HG03097 (cell line): ENCODE measurements around the gene DIDO1.
A peak's percentile ranks its signal among the peaks of the same experiment; 100 is the strongest.

Experiments
- ATAC-seq: cut with Tn5 transposase; IDR thresholded peaks from one replicate; pipeline ENCODE4 v1.9.1; 2021; ENCODE audit not compliant: unreplicated experiment, low FRiP score

DIDO1 gene

GRCh38 chr20:62840244-62841197, 85.8 kb downstream of the DIDO1 start:
- no peak for ATAC-seq

DNA sequence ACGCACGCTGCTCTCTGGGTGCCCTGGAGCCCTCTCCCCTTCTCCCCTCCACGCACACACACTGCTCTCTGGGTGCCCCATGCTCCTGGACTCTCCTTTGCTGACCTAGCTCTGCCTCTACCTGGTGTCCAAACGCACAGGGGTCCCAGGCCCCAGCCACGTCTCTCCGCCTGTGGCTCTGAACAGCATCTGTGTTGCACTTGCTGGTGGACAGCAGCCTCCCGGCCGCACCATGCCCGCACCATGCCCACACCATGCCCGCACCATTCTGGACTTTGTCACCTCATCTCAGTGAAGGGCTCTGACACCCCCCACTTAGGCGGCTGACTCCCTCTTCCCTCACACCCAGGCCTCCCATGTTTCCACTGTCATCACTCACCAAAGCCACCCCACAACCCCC, 86.5 kb downstream of the DIDO1 start:
- no peak for ATAC-seq

GRCh38 chr20:62839261-62839660, 87.0 kb downstream of the DIDO1 start:
- no peak for ATAC-seq

- ATAC-seq: no peak
Observed at GRCh38 chr20:62838128-62838891, 88.0 kb downstream of the DIDO1 start.

GRCh38 chr20:62837790-62838127, 88.5 kb downstream of the DIDO1 start:
- ATAC-seq: no peak

DNA sequence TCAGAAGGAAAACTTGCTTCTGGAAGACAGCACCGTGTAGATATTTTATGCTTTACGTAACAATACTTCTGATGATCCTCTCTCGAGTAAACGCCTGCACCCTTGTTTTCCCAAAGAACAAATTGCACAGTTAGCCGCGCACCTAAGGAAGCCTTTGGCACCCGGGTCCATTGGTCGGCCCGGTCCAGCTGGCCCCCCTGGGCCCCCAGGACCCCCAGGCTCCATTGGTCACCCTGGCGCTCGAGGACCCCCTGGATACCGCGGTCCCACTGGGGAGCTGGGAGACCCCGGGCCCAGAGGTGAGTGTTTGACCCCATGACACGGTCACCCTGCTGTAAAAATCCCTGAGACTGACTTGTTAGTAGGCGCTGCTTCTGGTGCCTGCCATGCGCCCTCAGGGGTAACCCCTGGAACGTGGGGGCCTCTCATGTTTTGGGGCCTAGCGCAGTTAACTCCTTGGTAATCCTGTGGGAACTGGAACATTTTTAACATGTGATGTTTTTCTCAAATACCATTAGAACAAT, 89.3 kb downstream of the DIDO1 start:
- ATAC-seq: no peak

DNA sequence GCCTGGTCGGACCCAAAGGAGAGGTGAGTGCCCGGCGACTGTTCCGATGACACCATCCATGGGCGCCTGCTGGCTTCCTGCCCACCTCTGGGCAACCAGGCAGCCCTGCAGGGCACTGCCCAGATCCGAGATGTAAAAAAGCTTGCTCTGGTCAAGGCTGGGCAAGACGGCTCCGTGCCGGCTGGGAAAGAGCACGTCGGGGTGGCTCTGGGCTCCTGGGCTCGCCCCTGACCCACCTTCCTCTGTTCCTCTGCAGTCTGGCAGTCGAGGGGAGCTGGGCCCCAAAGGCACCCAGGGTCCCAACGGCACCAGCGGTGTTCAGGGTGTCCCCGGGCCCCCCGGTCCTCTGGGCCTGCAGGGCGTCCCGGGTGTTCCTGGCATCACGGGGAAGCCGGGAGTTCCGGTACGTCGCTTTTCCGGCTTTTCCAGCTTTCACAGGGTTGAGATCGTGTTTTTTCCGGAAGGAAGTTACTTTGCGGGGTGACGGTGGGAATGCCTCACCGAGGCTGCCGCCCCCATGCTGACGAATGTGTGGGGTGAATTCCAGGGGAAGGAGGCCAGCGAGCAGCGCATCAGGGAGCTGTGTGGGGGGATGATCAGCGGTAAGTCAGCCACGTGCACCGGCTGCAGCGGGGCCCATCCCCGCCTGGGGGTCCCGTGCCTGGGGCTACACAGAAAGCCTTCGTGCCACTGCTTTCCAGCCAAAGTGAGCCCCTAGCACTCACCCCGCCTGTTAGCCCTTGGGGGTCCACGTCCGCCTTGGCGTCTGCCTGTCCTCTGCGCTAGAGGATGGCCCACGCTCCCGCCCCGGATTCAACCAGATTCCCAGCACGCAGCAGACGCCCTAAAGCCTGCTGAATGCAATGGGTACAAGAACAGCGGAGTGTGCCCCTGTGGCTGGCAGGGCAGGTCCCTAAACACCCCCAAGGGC, 90.1 kb downstream of the DIDO1 start:
- no peak for ATAC-seq

DNA sequence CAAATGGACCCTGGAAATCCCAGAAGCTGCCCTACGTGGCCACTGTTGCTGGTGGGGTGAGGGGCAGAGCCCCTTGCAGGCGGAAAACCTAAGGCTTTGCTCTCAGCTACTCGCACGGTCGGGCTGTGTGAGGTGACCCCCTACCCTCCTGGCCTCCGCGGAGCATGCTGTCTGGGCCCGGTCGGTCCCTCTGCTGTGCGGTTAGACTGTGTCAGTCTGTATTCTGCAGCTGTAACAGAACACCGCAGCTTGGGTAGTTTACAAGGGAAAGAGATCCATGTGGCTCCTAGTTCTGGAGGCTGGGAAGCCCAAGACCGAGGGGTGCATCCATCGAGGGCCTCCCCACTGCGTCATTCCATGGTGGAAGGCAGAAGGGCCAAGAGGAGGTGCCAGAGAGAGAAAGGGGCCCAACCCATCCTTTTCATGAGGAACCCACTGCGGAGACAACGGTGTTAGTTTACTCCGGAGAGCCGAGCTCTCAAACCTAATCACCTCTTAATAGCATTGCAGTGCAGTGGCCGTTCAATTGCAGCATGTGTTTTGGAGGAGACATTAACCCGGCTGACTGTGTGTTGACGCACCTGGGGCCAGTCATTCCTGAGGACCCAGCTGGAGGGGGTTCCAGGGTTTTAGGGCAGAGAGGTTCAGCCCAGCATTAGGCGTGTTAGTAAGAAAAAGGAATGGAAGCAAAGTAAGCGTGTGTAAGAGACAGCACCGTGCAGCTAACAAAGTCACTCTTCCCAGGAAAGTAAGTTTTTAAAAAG, 91.2 kb downstream of the DIDO1 start:
- ATAC-seq: no peak

GRCh38 chr20:62832951-62833391, 93.3 kb downstream of the DIDO1 start:
- no peak for ATAC-seq

- ATAC-seq: peak; percentile 38
Observed at GRCh38 chr20:62832212-62832922, 93.9 kb downstream of the DIDO1 start.

- ATAC-seq: no peak
Observed at GRCh38 chr20:62831854-62832211, 94.5 kb downstream of the DIDO1 start.

GRCh38 chr20:62831361-62831788, 94.9 kb downstream of the DIDO1 start:
- no peak for ATAC-seq

GRCh38 chr20:62830821-62831220, 95.5 kb downstream of the DIDO1 start:
- no peak for ATAC-seq

DNA sequence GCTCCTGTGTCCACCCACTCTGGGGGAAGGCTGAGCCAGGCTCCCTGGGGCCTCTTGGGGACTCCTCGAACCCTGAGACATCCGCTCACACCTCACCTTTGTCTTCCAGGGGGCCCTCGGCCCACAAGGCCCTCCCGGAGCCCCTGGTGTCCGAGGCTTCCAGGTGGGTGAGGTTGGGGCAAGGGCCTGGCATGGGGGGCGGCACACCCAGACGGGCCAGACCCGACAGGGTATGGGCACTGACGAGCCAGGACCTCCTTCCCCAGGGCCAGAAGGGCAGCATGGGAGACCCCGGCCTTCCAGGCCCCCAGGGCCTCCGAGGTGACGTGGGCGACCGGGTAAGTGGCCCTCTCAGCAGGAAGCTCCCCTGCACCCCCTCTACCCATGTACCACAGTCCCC, 96.1 kb downstream of the DIDO1 start:
- ATAC-seq: no peak

DNA sequence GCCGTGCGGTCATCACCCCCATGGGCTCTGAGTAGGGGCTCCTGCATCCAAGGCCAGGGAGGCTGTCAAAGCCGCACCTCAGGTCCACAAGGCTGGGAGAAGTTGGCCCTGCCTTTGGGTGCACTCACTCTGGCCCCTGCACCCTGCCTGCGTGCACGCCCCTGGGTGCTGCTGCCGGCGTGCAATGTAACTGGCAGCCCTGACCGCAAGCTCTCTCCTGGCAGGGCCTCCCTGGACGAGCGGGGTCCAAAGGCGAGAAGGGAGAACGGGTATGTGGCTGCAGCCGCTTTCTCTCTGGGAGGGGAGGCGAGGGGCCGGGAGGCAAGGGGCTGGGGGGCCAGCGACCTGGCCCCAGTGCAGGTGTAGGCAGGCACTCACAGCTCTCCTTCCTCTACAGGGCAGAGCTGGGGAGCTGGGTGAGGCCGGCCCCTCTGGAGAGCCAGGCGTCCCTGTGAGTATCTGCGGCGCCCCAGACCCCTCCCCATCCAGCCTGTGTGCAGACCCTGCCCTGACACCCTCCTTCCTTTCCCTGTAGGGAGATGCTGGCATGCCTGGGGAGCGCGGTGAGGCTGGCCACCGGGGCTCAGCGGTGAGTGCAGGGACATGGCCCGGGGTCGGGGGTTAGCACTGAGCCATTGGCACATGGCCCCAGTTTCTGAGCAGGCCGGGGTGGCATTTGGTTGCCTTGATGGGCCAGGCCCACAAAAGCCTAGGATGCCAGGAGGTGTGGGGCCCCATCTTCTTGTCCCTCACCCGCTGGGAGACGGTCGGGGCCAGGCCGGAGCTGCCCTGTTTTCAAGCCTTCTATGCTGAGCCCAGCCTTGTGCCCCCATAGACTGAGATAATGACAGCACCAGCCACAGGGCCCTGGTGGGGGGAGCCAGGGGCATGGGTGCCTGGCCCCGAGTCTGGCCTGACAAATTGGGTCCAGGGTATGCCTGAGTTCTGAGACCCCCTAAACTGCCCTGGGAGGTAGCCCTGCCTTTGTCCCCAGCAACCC, 96.8 kb downstream of the DIDO1 start:
- no peak for ATAC-seq

GRCh38 chr20:62828511-62829230, 97.6 kb downstream of the DIDO1 start:
- ATAC-seq: no peak

GRCh38 chr20:62828051-62828450, 98.3 kb downstream of the DIDO1 start:
- no peak for ATAC-seq
